ENCODE measurements around the gene BMP8B.

The BMP8B gene, protein sequence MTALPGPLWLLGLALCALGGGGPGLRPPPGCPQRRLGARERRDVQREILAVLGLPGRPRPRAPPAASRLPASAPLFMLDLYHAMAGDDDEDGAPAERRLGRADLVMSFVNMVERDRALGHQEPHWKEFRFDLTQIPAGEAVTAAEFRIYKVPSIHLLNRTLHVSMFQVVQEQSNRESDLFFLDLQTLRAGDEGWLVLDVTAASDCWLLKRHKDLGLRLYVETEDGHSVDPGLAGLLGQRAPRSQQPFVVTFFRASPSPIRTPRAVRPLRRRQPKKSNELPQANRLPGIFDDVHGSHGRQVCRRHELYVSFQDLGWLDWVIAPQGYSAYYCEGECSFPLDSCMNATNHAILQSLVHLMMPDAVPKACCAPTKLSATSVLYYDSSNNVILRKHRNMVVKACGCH

DNA sequence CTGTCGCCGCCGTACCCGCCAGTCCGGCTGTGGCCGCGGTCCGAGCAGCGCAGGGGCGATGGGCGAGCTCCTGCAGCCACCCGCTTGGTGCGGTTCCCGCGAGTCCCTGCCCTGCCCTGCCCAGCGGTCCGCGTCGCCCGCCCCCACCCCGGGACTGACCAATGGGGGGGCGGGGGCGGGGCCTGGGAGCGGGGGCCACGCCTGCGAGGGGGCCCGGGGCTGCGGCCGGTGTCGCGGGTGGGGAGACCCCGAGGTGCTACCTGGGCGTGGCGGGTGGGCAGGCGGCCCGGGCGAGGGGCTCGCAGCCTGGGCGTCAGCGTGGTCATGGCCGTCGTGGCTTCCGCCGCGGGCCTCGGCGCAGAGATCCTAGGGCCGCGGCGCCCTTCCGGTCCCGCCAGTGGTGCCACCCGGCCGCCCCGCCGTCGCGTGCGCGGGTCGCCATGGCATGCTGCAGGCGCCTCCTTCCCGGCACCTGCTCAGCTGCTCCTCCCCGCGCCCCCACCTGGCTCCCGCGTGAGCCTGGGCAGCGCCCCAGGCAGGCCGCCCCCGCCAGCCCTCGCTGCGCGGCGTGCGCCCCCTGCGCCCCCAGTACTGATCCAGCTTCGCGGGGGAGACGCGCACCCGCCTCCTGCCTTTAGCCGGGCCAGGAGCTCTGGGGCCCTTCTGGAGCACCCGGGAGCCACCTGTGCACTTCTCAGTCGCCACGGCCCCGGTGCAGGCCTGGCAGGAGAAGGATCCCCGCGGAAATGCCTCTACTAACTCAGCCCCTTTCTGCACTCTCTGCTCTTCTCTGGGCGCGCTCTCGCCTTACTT is at the start of gene BMP8B:
Gene BMP8B, minus strand, starts transcription at position 108 of the 813 bp plus-strand sequence. CDS start 380 bp downstream, outside the sequence.
- Histone ChIP-seq H3K9me3 (ENCODE audit: control insufficient read depth in 5 of 5, low read length in 5 of 5) (no peaks in the 10 kb centered on the region), H3K9ac (ENCODE audit: low read length in 5 of 5) (no peak within 1 kb of the TSS), H3K4me3 (ENCODE audit: low read depth in 1 of 5, low read length in 5 of 5) (peak within 1 kb of the TSS in 4 of 5 donors; percentile 32 to 69 (median 49)), H3K4me1 (ENCODE audit: control insufficient read depth in 5 of 5, insufficient read depth in 5 of 5, low read length in 5 of 5) (peaks cover 0 to 14% (median 6%) of the 10 kb centered on the region in 5 donors), H3K27me3 (ENCODE audit: control insufficient read depth in 5 of 5, insufficient read depth in 4 of 5, low read length in 5 of 5) (peaks cover 3 to 30% (median 22%) of the 10 kb centered on the region in 5 donors), H3K36me3 (ENCODE audit: control insufficient read depth in 5 of 5, insufficient read depth in 5 of 5, low read length in 5 of 5) (no peaks in the 10 kb centered on the region), H3K27ac (ENCODE audit: low read depth, low read length) (no peak within 1 kb of the TSS)

DNA sequence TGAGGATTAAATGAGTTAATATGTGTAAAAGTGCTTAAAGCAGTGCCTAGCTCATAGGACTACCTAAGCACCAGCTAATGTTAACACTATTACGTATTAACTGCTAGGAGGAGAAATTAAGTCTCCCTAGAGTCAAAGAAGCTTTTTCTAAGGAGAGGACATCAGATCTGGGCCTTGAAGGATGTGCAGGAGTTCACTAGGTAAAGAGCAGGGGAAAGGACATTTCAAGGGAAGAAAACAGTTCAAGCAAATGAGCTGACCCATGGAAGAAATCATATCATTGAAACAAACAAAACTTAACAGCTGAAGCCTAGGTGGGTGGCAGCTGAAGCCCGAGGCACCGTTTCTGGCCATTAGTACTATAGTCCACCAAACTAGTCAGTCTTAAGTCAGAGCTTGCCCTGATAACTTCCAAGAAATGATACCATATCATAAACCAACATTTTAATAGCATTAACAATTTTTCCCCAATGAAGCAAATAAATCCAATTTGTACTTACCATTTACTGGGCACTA is 48.0 kb upstream of the BMP8B start:
- no peaks in the 10 kb centered on the region for H3K27me3 ChIP-seq (ENCODE audit: control insufficient read depth in 5 of 5, insufficient read depth in 4 of 5, low read length in 5 of 5)
- no peaks in the 10 kb centered on the region for H3K4me1 ChIP-seq (ENCODE audit: control insufficient read depth in 5 of 5, insufficient read depth in 5 of 5, low read length in 5 of 5)
- no peak overlapping the region for H3K4me3 ChIP-seq (ENCODE audit: low read depth in 1 of 5, low read length in 5 of 5)
- no peak overlapping the region for H3K27ac ChIP-seq (ENCODE audit: low read depth, low read length)
- H3K9me3 ChIP-seq (ENCODE audit: control insufficient read depth in 5 of 5, low read length in 5 of 5), result no peaks in the 10 kb centered on the region
- peaks cover 20 to 49% (median 34%) of the 10 kb centered on the region in 5 donors for H3K36me3 ChIP-seq (ENCODE audit: control insufficient read depth in 5 of 5, insufficient read depth in 5 of 5, low read length in 5 of 5)
- no peak overlapping the region for H3K9ac ChIP-seq (ENCODE audit: low read length in 5 of 5)

DNA sequence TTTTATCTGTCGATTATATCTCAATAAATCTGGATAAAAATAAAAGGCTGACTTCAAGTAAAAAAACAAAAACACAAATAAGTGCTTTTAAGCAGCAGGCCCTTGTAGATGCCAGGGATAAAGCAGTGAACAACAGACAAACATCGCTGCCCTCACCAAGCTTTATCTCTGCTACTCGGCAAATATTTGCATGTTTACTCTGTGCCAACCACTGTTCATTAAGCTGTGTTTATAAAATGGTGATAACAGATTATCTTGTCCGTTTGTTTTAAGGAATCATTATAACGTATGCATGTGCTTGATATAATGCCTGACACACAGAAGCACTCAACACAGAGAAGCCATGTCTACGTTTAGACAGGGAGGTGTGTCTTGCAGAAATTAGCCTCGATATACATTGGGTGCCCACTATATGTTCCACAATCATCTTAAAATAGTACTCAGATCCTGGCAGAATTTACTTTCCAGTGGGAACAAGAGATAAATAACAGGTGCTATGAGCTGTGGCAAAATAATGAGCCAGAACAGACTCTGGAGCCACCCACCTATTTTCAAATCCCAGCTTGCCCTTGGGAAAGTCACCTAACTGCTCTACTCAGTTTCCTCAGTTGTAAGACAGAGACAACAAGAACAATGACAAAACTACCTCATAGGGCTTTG is 47.4 kb upstream of the BMP8B start:
- Histone ChIP-seq H3K9ac (ENCODE audit: low read length in 5 of 5) (no peak overlapping the region), H3K9me3 (ENCODE audit: control insufficient read depth in 5 of 5, low read length in 5 of 5) (no peaks in the 10 kb centered on the region), H3K4me1 (ENCODE audit: control insufficient read depth in 5 of 5, insufficient read depth in 5 of 5, low read length in 5 of 5) (no peaks in the 10 kb centered on the region), H3K4me3 (ENCODE audit: low read depth in 1 of 5, low read length in 5 of 5) (no peak overlapping the region), H3K36me3 (ENCODE audit: control insufficient read depth in 5 of 5, insufficient read depth in 5 of 5, low read length in 5 of 5) (peaks cover 17 to 43% (median 28%) of the 10 kb centered on the region in 5 donors), H3K27me3 (ENCODE audit: control insufficient read depth in 5 of 5, insufficient read depth in 4 of 5, low read length in 5 of 5) (no peaks in the 10 kb centered on the region), H3K27ac (ENCODE audit: low read depth, low read length) (no peak overlapping the region)

DNA sequence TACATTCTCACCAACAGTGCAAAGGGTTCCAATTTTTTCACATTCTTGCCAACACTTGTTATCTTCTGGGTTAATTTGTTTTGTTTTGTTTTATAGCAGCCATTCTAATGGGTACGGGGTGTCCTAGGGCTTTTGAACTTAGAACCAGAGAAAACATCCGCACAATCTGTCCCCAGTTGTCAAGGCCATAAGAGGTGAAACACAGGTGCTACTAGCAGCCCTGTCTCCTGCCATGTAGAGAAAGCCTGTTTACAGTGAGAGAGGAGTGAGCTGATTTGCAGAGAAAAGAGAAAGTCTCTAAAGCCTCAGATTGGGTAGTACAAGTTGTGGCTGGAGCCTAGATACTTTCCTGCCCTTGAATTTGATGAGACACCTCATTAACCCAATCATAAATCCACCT is 46.4 kb upstream of the BMP8B start:
- H3K27ac ChIP-seq (ENCODE audit: low read depth, low read length), result no peak overlapping the region
- H3K4me1 ChIP-seq (ENCODE audit: control insufficient read depth in 5 of 5, insufficient read depth in 5 of 5, low read length in 5 of 5), result no peaks in the 10 kb centered on the region
- peaks cover 0 to 5% (median 2%) of the 10 kb centered on the region in 5 donors for H3K27me3 ChIP-seq (ENCODE audit: control insufficient read depth in 5 of 5, insufficient read depth in 4 of 5, low read length in 5 of 5)
- no peak overlapping the region for H3K4me3 ChIP-seq (ENCODE audit: low read depth in 1 of 5, low read length in 5 of 5)
- no peak overlapping the region for H3K9ac ChIP-seq (ENCODE audit: low read length in 5 of 5)
- H3K36me3 ChIP-seq (ENCODE audit: control insufficient read depth in 5 of 5, insufficient read depth in 5 of 5, low read length in 5 of 5), result peaks cover 8 to 34% (median 19%) of the 10 kb centered on the region in 5 donors
- no peaks in the 10 kb centered on the region for H3K9me3 ChIP-seq (ENCODE audit: control insufficient read depth in 5 of 5, low read length in 5 of 5)

DNA sequence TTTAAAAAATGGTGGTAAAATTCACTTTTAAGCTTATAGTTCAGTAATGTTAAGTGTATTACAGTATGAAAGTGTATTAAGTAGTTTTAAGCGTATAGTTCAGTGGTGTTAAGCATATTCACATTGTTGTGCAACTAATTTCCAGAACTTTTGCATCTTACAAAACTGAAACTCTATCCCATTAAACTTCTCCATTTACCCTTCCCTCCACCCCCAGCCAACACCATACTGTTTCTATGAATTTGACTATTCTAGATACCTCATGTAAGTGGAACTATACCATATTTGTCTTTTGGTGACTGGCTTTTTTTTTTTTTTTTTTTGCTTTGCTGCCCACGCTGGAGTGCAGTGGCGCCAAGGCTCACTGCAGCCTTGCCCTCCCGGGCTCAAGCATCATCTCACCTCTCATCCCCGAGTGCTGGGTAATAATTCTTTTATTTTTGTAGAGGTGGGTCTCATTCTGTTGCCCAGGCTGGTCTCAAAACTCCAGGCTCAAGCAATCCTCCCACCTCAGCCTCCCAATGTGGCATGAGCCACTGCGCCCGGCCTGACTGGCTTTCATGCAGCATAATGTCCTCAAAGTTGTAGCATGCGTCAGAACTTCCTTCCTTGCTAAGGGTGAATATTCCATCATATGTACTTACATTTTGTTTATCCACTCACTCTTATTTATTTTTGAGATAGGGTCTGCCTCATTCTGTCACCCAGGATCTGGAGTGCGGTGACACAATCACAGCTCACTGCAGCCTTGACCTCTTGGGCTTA is 45.1 kb upstream of the BMP8B start:
- Histone ChIP-seq H3K9me3 (ENCODE audit: control insufficient read depth in 5 of 5, low read length in 5 of 5) (no peaks in the 10 kb centered on the region), H3K4me3 (ENCODE audit: low read depth in 1 of 5, low read length in 5 of 5) (no peak overlapping the region), H3K27ac (ENCODE audit: low read depth, low read length) (no peak overlapping the region), H3K27me3 (ENCODE audit: control insufficient read depth in 5 of 5, insufficient read depth in 4 of 5, low read length in 5 of 5) (peaks cover 0 to 10% (median 5%) of the 10 kb centered on the region in 5 donors), H3K4me1 (ENCODE audit: control insufficient read depth in 5 of 5, insufficient read depth in 5 of 5, low read length in 5 of 5) (no peaks in the 10 kb centered on the region), H3K9ac (ENCODE audit: low read length in 5 of 5) (no peak overlapping the region), H3K36me3 (ENCODE audit: control insufficient read depth in 5 of 5, insufficient read depth in 5 of 5, low read length in 5 of 5) (peaks cover 0 to 20% (median 10%) of the 10 kb centered on the region in 5 donors)

DNA sequence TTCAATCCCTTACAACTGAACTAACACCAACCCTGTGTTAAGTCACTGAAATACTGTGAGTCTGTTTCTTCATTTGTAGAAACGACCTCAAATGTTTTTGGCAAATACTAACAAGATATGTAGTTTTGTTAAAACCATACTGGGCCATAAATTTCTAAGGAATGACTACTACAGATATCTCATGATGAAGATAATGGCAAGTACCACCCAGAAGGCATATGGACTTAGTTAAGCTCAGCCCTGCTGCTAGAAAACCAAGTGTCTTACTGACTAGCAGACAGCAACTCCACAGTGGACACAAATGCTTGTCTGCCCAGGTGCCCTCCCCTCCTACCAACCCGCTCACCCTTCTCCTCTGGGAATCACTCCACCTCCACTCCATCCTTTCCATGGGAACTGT is 44.5 kb upstream of the BMP8B start:
- Histone ChIP-seq H3K27ac (ENCODE audit: low read depth, low read length) (no peak overlapping the region), H3K9ac (ENCODE audit: low read length in 5 of 5) (no peak overlapping the region), H3K9me3 (ENCODE audit: control insufficient read depth in 5 of 5, low read length in 5 of 5) (no peaks in the 10 kb centered on the region), H3K4me1 (ENCODE audit: control insufficient read depth in 5 of 5, insufficient read depth in 5 of 5, low read length in 5 of 5) (no peaks in the 10 kb centered on the region), H3K27me3 (ENCODE audit: control insufficient read depth in 5 of 5, insufficient read depth in 4 of 5, low read length in 5 of 5) (peaks cover 0 to 10% (median 5%) of the 10 kb centered on the region in 5 donors), H3K4me3 (ENCODE audit: low read depth in 1 of 5, low read length in 5 of 5) (no peak overlapping the region), H3K36me3 (ENCODE audit: control insufficient read depth in 5 of 5, insufficient read depth in 5 of 5, low read length in 5 of 5) (peaks cover 0 to 14% (median 6%) of the 10 kb centered on the region in 5 donors)

DNA sequence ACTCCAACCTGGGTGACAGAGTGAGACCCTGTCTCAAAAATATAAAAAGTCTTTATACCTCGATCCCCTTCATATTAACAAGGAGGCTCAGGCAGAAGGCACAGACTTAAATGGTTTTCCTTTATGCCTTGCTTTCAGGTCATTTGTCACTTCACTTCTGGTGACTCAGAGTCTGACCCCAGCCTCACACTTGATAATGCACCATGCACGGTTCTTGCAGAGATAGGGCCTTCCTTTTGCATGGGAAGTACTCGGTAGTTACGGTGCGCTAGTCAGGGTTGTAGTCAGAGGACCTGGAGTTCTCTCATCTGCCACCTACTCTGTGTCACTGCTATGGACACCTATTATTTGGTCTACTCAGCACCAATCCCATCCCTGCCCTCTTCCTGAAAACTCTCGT is 43.6 kb upstream of the BMP8B start:
- peaks cover 0 to 10% (median 5%) of the 10 kb centered on the region in 5 donors for H3K27me3 ChIP-seq (ENCODE audit: control insufficient read depth in 5 of 5, insufficient read depth in 4 of 5, low read length in 5 of 5)
- no peak overlapping the region for H3K9ac ChIP-seq (ENCODE audit: low read length in 5 of 5)
- no peaks in the 10 kb centered on the region for H3K4me1 ChIP-seq (ENCODE audit: control insufficient read depth in 5 of 5, insufficient read depth in 5 of 5, low read length in 5 of 5)

DNA sequence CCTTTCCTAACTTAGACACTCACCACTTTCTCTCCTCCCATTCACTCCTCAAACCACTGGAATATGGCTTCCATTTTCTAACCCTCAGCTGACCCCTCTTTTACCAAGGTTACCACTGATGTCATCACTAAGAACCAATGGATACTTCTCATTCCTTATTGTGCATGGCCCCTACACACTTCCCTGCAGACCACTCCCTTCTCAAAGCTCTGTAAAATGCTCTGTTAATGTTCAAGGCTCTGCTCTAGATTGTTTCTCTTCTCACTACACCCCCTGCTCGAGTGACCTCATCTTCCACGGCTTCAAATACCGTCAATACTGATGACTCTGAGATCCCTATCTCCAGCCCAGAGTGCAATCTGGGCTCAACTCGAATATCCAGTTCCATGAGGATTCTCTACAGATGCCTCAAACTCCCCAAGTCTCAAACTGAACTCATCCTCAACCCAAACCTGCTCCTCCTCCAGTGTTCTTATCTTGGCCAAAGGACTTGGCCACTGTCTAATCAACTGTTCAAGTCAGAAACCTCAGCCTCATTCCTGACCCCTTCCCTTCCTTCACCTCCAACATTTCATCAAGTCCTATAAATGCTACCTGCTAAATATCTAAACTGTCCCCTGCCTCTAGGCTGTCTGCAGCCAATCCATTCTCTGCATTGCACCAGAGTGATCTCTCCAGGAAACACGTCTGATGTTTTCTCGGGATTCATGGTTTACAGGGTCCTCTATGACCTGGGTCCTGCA is 41.3 kb upstream of the BMP8B start:
- no peak overlapping the region for H3K4me3 ChIP-seq (ENCODE audit: low read depth in 1 of 5, low read length in 5 of 5)
- H3K4me1 ChIP-seq (ENCODE audit: control insufficient read depth in 5 of 5, insufficient read depth in 5 of 5, low read length in 5 of 5), result no peaks in the 10 kb centered on the region
- H3K27ac ChIP-seq (ENCODE audit: low read depth, low read length), result no peak overlapping the region
- no peak overlapping the region for H3K9ac ChIP-seq (ENCODE audit: low read length in 5 of 5)
- H3K9me3 ChIP-seq (ENCODE audit: control insufficient read depth in 5 of 5, low read length in 5 of 5), result no peaks in the 10 kb centered on the region
- H3K36me3 ChIP-seq (ENCODE audit: control insufficient read depth in 5 of 5, insufficient read depth in 5 of 5, low read length in 5 of 5), result no peaks in the 10 kb centered on the region
- H3K27me3 ChIP-seq (ENCODE audit: control insufficient read depth in 5 of 5, insufficient read depth in 4 of 5, low read length in 5 of 5), result peaks cover 0 to 14% (median 8%) of the 10 kb centered on the region in 5 donors

More for the DNA sequence above, 43.6 kb upstream of the BMP8B start:
- H3K27ac ChIP-seq (ENCODE audit: low read depth, low read length), result no peak overlapping the region
- no peaks in the 10 kb centered on the region for H3K9me3 ChIP-seq (ENCODE audit: control insufficient read depth in 5 of 5, low read length in 5 of 5)
- no peak overlapping the region for H3K4me3 ChIP-seq (ENCODE audit: low read depth in 1 of 5, low read length in 5 of 5)
- peaks cover 0 to 5% (median 0%) of the 10 kb centered on the region in 5 donors for H3K36me3 ChIP-seq (ENCODE audit: control insufficient read depth in 5 of 5, insufficient read depth in 5 of 5, low read length in 5 of 5)

DNA sequence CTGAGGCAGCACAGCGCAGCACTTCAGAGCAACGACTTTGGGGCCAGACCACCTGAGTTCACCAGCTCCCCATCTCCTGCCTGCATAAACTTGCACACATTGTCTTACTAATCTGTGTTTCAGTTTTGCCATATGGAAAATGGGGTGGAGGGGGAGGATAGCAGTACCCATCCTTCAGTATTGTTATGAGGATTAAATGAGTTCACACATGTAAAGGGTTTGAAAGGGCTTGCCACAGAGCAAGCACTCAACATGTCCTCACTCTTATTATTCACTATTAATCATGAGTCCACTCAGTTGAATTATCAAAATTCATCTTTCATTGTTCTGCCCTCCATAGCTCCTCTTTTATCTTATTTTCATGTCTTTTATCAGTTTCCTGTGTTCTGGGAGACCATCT is 40.1 kb upstream of the BMP8B start:
- Histone ChIP-seq H3K27me3 (ENCODE audit: control insufficient read depth in 5 of 5, insufficient read depth in 4 of 5, low read length in 5 of 5) (peaks cover 0 to 17% (median 8%) of the 10 kb centered on the region in 5 donors), H3K9ac (ENCODE audit: low read length in 5 of 5) (no peak overlapping the region), H3K4me3 (ENCODE audit: low read depth in 1 of 5, low read length in 5 of 5) (no peak overlapping the region), H3K9me3 (ENCODE audit: control insufficient read depth in 5 of 5, low read length in 5 of 5) (no peaks in the 10 kb centered on the region), H3K27ac (ENCODE audit: low read depth, low read length) (no peak overlapping the region), H3K36me3 (ENCODE audit: control insufficient read depth in 5 of 5, insufficient read depth in 5 of 5, low read length in 5 of 5) (no peaks in the 10 kb centered on the region), H3K4me1 (ENCODE audit: control insufficient read depth in 5 of 5, insufficient read depth in 5 of 5, low read length in 5 of 5) (no peaks in the 10 kb centered on the region)
